ENCODE measurements around the gene TTC9C.

Gene TTC9C

GRCh38 chr11:62728171-62728988 lies at the start of gene TTC9C:
Gene TTC9C, plus strand, starts transcription at chr11:62728486. Its CDS starts 363 bp downstream, at chr11:62728849.
- TF ChIP-seq, protein P1, sequence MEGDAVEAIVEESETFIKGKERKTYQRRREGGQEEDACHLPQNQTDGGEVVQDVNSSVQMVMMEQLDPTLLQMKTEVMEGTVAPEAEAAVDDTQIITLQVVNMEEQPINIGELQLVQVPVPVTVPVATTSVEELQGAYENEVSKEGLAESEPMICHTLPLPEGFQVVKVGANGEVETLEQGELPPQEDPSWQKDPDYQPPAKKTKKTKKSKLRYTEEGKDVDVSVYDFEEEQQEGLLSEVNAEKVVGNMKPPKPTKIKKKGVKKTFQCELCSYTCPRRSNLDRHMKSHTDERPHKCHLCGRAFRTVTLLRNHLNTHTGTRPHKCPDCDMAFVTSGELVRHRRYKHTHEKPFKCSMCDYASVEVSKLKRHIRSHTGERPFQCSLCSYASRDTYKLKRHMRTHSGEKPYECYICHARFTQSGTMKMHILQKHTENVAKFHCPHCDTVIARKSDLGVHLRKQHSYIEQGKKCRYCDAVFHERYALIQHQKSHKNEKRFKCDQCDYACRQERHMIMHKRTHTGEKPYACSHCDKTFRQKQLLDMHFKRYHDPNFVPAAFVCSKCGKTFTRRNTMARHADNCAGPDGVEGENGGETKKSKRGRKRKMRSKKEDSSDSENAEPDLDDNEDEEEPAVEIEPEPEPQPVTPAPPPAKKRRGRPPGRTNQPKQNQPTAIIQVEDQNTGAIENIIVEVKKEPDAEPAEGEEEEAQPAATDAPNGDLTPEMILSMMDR (conservative IDR thresholded peaks at IDR 0.05) = no peak
- H3K27ac ChIP-seq = peak within 1 kb of the TSS; percentile 97

GRCh38 chr11:62678770-62679696 lies 49.3 kb upstream of the TTC9C start, which contains the start of gene UBXN1:
Gene UBXN1, minus strand, starts transcription at chr11:62679073. Its CDS starts 150 bp downstream, at chr11:62678923.
- TF ChIP-seq, protein P1 (conservative IDR thresholded peaks at IDR 0.05) = no peak
- H3K27ac ChIP-seq = peak within 1 kb of the TSS; percentile 88

- peak overlapping the region; percentile 88 for H3K27ac ChIP-seq
- TF ChIP-seq, protein P1 (conservative IDR thresholded peaks at IDR 0.05) = peak; percentile 73
Observed at GRCh38 chr11:62680825-62681240, 47.5 kb upstream of the TTC9C start.

DNA sequence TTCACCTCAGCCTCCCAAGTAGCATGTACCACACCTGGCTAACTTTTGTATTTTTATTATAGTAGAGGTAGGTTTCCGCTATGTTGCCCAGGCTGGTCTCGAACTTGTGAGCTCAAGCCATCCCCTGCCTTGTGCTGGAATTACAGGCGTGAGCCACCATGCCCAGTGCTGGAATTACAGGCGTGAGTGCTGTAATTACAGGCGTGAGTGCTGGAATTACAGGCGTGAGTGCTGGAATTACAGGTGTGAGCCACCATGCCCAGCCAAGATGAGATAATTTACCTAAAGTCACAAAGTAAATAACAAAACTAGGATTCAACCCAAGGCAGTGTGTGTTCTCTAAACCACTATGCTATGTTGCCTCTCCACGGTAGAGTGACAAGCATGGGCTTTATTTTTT lies 45.8 kb upstream of the TTC9C start:
- H3K27ac ChIP-seq = no peak overlapping the region
- TF ChIP-seq, protein P1 (conservative IDR thresholded peaks at IDR 0.05) = no peak

- no peak overlapping the region for H3K27ac ChIP-seq
- TF ChIP-seq, protein P1 (conservative IDR thresholded peaks at IDR 0.05) = no peak
Observed at GRCh38 chr11:62687508-62688396, 40.5 kb upstream of the TTC9C start.

- no peak overlapping the region for H3K27ac ChIP-seq
- TF ChIP-seq, protein P1 (conservative IDR thresholded peaks at IDR 0.05) = no peak
Observed at GRCh38 chr11:62688491-62688890, 39.8 kb upstream of the TTC9C start.
